ENCODE measurements around the gene CXCL3.

CXCL3 gene

DNA sequence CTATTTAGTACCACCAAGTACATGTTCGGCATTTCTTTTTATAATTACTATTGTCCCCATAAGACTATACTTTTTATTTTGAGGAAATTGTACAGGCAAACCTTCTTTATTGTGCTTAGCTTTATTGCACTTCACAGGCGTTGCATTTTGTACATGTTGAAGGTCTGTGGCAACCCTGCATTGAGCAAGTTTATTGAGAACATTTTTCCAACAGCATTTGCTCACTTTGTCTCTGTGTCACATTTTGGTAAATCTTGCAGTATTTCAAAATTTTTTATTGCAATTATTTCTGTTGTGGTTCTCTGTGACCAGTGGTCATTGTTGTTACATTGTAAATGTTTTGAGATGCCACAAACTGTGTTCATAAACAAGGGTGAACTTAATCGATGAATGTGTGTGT lies 29.2 kb downstream of the CXCL3 start:
- DNase-seq: no peak

DNA sequence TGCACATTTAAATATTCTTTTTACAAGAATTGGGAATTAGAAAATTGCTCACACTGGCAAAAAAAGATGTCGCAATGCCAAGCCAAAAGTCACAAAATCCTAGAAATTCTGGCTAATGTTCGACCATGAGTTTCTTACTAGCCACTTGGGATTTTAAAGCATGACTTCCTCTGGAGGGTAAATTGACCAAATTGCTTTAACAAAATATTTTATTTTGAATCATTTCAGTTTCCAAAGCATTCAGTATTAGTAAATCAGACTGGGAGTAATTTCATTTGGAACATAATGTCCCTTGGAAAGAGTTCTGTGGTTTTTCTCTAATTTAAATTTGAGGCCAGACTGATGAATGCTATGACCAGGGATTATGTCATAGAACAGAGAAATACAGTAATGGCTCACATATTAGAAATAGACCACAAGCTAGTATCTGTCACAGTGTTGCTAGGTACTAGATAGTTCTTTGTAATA lies 32.4 kb downstream of the CXCL3 start:
- DNase-seq: no peak

DNA sequence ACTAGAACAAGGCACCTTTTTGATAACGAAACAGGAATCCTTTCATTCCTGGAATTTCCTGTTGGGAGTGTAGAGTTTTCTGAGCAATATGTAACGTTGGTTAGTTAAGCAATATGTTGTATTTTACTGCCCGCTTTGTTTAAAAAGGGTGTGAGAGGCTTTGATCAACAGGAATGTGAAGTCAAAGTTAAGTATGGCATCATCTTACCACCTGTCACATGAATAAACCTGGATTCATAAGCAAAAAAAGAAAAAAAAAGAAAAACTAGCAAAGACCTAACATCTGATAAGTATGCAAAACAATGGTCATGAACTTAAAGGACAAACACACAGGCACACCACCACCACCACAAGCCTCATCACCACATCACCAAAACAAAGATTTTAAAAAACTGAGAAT lies 33.0 kb downstream of the CXCL3 start:
- no peak for DNase-seq

DNA sequence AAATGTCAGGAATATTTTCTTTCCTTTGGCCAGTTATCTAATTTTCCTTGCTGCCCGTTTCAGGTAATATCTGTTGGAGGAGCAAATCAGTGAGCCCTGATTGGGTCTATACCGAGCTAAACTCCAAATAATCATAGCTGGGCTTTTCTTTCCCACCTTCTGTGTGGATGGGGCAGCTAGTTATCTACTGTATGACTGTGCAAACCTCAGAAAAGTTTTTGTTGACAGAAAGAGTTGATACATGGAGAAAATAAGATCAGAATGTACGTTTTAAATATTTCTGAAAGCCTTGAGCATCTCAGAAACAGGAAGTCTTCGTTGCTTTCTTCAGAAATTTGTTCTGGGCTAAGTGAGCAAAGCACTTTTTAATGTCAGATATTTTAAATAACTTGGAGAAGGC lies 33.8 kb downstream of the CXCL3 start:
- DNase-seq: no peak

DNA sequence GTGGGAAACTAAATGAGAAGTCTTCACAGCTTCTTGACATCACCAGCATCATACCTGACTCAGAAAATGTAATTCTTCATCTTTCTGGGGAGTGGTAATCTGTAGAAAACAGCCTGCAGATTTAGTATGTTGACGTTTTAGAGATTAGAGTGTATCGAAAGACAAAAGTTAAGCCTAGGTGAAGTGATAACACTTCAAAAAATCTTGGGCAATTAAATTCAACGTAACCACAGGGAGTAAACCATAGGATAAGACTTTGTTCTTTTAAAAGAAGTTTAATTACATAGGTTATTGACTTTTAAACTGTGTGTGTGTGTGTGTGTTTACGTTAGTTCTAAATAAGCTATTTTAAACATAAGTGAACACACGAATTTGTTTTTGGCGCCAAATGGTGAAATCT lies 38.2 kb downstream of the CXCL3 start:
- DNase-seq: no peak

DNA sequence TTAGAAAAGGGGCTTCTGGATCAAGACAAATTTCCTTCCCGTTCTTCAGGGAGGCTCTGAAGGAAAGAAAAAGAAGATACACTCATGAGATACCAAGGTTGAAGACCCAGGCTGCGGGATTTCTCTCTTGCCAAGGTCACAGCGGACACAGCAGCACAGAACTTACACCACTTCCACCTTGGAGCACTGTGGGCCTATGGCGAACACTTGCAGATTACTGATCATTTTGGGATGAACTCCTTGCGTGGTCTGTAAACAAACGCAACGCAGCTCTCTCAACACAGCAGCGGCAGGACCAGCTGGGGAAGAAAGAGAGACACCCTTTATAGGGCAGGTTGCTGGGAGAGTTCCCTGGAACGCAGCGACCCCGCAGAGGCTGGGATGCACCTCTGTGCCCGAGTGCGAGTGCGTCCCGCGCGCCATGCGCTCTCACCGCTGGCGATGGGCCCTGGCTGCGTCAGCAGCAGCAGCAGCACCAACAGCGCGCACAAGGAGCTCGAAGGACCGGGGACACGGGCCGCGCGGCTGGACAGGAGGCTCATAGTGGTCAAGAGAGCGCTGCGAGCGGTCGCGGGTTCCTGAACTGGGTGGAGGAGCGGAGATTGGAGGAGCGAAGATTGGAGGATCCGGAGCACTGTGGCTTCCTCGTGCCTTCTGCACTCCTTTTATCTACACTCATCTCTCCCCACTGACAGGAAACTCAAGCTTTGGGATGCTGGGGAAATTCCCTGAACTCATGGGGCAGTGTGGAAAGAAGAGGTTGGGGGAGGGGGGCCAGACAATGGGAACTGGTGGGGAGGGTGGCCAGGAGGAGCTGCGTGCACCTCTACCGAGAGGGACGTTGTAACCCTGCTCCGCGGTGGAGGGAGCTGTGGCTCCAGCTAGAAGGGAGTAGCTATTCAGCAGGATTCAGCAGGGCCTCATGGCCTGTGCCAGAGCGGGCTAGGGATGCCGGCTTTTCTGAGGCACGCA lies 40.2 kb downstream of the CXCL3 start, which contains the start of gene CXCL5:
Gene CXCL5 (minus strand): TSS at position 638 of the 972 bp plus-strand sequence. CDS start 96 bp downstream, at position 542.
- no peak for DNase-seq

DNA sequence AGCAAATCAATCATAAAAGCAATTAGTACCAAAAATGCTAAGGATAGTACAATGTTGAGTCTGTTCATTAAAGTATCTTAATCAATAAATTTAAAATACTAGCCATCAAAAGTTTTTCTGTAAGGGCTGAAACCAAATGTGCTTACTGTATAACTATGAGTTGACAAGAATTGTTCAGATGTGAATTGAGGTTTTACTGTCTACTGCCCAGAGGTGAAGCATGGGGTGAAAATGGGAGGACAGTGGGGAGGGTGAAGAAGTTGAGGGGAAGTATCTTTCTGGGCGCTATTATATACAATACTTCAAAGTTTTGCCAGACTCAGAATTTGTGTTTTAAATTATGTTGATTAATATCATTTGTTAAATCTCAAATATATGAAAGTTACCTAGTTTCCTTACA lies 46.4 kb downstream of the CXCL3 start:
- no peak for DNase-seq

DNA sequence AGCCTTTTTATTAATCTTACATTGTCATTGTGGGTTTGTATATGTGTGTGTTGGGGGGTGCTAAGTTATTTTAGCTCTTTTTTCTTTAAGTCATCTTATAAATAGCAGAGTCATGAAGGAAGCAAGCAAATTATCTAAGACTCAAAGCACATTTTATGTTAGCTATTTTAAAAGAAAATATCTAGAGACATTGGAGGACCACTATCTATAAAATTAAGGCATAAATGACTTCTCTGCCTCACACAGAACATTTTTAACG lies 46.8 kb downstream of the CXCL3 start:
- no peak for DNase-seq

DNA sequence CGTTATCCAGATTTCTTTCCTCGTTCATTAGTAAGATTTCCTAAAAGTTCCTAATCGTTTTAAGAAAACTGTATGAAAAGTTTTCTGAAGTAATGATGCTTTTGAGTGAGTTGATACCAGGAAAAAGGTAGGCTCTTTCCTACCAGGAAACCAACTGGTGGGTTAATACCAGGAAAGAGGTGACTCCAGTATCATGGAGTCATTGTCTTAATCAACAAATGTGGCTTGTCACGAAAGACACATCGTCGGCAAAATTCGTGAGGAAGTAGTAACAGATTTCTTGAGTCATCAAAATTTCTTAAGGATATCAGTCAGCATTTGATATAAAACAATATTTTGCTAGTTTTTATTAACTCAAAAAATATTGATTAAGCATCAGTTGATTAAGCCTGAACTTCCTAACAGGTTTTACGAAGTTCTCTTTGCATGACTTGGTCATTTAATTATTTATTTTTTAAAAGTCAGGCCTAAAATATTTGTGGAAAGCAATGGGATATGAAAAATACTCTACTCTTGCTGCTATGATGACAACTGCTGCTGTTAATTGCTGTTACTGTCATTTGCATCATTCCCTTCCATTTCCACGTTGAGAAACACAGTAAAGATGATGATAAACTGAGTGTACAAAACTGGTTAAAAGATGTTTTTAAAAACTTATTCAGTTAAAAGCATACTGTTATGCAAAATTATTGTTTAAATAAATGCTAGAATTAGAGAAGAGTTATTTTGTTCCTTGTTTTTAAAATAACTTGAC lies 47.3 kb downstream of the CXCL3 start:
- no peak for DNase-seq

DNA sequence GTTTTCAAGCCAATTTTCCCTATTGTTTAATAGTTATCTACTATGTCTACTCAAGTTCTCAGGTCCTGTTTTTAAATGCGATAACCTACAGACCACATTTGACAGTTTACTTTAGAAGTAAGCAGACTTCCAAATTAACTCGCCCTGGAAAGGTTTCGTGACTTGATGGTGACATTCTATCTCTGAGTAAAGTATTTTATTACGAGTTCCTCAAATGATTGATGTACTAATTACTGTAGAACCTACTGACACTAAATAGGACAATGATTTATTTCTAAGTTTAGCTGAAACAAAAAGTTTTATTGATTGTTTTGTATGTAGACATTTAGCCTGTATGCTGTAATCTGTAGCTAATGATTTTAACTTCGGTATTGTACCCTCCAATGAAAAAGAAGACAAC lies 48.6 kb downstream of the CXCL3 start:
- DNase-seq: no peak

DNA sequence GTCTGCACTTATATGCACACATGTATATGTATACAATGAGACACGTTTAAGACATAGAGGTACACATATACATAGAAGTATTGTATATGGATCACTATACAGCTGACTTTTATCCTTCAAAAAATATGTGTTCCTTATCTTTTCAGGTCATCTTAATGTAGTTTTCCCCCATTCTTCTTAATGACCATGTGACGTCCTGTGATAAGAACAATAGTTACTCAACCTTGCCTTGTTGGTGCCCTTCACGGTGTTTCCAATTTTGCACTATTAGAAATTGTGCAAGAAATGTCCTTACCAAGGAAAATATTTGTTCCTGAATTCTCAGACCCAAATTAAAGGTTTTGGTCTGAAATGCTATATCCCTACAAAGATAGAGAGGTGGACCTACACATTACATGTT lies 49.5 kb downstream of the CXCL3 start:
- DNase-seq: no peak

DNA sequence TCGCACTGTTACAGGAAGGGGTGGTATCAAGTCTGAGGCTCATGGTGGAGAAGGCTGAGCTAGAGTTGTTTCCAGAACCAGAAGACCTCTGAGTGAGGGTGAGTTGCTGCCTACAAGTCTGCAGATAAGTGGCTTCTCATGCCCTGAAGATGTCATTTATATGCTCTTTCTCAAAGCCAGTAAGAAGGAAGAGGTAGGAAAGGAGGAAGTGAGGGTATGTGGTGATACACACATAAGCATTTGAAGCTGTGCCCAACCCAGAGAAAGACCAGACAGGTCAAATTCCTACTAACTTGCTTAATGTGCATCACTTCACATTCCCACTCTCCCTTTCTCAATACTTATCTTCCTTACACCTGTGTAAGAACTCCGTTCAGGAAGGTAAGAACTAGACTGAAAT lies 50.4 kb downstream of the CXCL3 start, which contains the start of gene PPBP:
Gene PPBP (minus strand): TSS at position 130 of the 400 bp plus-strand sequence. CDS start 87 bp downstream, at position 43.
- DNase-seq: no peak
